ENCODE measurements around the gene MRPS12.

DNA sequence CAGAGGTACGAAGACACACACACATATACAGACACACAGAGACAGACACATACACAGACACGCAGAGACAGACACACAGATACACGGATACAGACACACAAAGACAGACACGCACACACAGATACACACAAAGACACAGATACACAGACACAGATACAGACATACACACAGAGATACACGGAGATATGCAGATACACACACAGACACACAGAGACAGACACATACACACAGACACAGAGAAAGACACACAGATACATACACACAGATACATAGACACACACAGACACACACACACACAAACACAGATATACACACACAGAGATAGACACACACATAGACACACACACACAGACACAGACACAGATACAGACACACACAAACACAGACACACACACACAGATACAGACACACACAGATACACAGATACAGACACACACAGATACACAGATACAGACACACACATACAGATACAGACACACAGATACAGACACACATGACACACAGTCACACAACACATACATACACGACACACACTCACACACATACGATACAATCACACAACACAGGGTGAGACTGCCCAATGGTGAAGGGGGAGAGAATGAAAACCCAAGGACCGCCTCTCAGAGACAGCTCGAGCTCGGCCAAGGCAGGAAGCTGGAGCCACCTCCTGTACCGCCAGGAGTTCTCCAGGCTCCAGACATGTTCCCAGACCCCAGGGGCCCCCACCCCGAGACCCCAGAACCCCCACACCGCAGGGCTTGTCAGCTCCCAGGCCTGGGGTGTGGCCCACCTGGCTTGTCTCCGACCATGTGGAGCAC, 9.9 kb upstream of the MRPS12 start:
- TF ChIP-seq CTCF (IDR thresholded peaks at IDR 0.05; ENCODE audit: low read depth, low read length) (no peak), EZH2phosphoT487 (IDR thresholded peaks at IDR 0.05; ENCODE audit: low read depth) (no peak)

Data from OCI-LY3 (cell line).